Caco-2 (cell line): ENCODE data around the gene PXMP4. TPM values are rescaled to one million over a fixed set of nuclear protein-coding genes. Genes with fewer than 3 reads are reported as not detected.

Experiments used
- BruUV-seq: library from RNA; stranded (reverse); fragments of 400-500 nt; replicated peaks from 2 replicates; lab custom pipeline; 2021; lab: Mats Ljungman, UMichigan
- CTCF ChIA-PET: fragments of 300-600 bp; sonication (Branson Sonifier 250); formaldehyde crosslinking; loops from one replicate; lab custom pipeline; 2022; ENCODE audit warnings: antibody characterized with exemption; lab: Charles Lee
- POLR2A ChIA-PET: fragments of 300-600 bp; sonication (Branson Sonifier 250); formaldehyde crosslinking; loops from one replicate; lab custom pipeline; 2022; ENCODE audit warnings: antibody characterized with exemption; lab: Charles Lee
- DNase-seq, 2 experiments: peaks; one replicate each; pipeline versions ENCODE4 v3.0.0 to v3.0.0-alpha.2; 2020 to 2022
- H3K27me3 ChIP-seq: replicated peaks from 2 replicates; pipeline ENCODE4 v1.6.0; 2011; ENCODE audit warnings: low read length; ENCODE audit not compliant: control insufficient read depth, insufficient read depth
- H3K36me3 ChIP-seq: 2 replicates; pipeline ENCODE4 v1.5.1; 2011; ENCODE audit warnings: low read length; ENCODE audit not compliant: control insufficient read depth, insufficient read depth
- H3K4me1 ChIP-seq: fragments of 250-450 bp; sonication (Bioruptor Pico); 2 replicates; pipeline ENCODE4 v1.5.1; 2020; ENCODE audit warnings: mild to moderate bottlenecking
- H3K4me3 ChIP-seq: 2 replicates; pipeline ENCODE4 v1.5.1; 2011; ENCODE audit warnings: low read depth, mild to moderate bottlenecking, control low read depth, low read length
- H3K9me3 ChIP-seq: fragments of 250-450 bp; sonication (Bioruptor Pico); 2 replicates; pipeline ENCODE4 v1.5.1; 2020; ENCODE audit warnings: mild to moderate bottlenecking, moderate library complexity
- H3K27ac Mint-ChIP-seq: one replicate; pipeline ENCODE4 v1.8.0; 2022; ENCODE audit warnings: mixed read lengths; ENCODE audit not compliant: unreplicated experiment
- H3K27me3 Mint-ChIP-seq: one replicate; pipeline ENCODE4 v1.8.0; 2022; ENCODE audit warnings: mixed read lengths; ENCODE audit not compliant: insufficient read depth, unreplicated experiment
- H3K36me3 Mint-ChIP-seq: one replicate; pipeline ENCODE4 v1.8.0; 2022; ENCODE audit warnings: mild to moderate bottlenecking, mixed read lengths; ENCODE audit not compliant: insufficient read depth, unreplicated experiment
- H3K4me1 Mint-ChIP-seq: one replicate; pipeline ENCODE4 v1.8.0; 2022; ENCODE audit warnings: low read depth, mixed read lengths; ENCODE audit not compliant: unreplicated experiment
- H3K4me3 Mint-ChIP-seq: one replicate; pipeline ENCODE4 v1.8.0; 2022; ENCODE audit warnings: mild to moderate bottlenecking, moderate library complexity, mixed read lengths; ENCODE audit not compliant: unreplicated experiment
- H3K9me3 Mint-ChIP-seq: one replicate; pipeline ENCODE4 v1.8.0; 2022; ENCODE audit warnings: mixed read lengths; ENCODE audit not compliant: unreplicated experiment
- intact Hi-C: fragments of 100-400 bp; cut with micrococcal nuclease; formaldehyde crosslinking; loops from one replicate; pipeline ENCODE4 v1.10.0; 2022; ENCODE audit not compliant: unreplicated experiment
- total RNA-seq: library from RNA; stranded (reverse); gene quantifications from 2 replicates; pipeline ENCODE4 v1.2.3, GENCODE V29; 2022
- TF ChIP-seq, protein P1 (sequence below), 2 experiments: fragments of 200-600 bp in 1 of 2; IDR thresholded peaks; 1 replicate in 1 of 2; 2 replicates in 1 of 2; pipeline versions ENCODE4 v1.5.1 to v1.8.0; 2011 to 2022; ENCODE audit warnings: antibody characterized with exemption in 1 of 2, control low read depth in 1 of 2, inconsistent platforms in 1 of 2, low read depth in 1 of 2, low read length in 1 of 2, mild to moderate bottlenecking in 1 of 2, moderate library complexity in 1 of 2; ENCODE audit not compliant: insufficient read depth in 1 of 2, severe bottlenecking in 1 of 2, unreplicated experiment in 1 of 2

PXMP4 gene
- total RNA-seq, 1 experiment from 2014 or later: 39.5 TPM

DNA sequence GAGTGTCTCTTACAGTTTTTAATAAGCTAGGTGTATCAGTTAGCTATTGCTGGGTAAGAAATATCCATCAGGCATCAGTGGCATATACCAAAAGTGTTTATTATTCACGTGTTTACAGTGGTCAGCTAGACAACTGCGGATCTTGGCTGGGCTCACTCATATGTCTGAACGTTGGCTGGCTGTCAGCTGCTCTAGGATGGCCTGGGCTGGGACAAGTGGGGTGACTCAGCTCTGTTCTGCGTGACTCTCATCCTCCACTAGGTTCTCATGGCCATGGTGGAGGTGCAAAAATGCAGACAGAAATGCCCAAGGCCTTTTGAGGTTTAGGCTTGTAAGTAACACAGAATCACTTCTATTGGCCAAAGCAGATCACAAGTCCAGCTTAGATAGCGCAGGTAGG is 33.7 kb upstream of the PXMP4 start:
- BruUV-seq: no TSS peak
- no peaks in the 10 kb centered on the region for H3K36me3 ChIP-seq
- intact Hi-C loops: no loop called here
- no peak overlapping the region for H3K4me3 Mint-ChIP-seq
- H3K9me3 Mint-ChIP-seq: peaks cover 9% of the 10 kb centered on the region
- no peaks in the 10 kb centered on the region for H3K9me3 ChIP-seq
- no peaks in the 10 kb centered on the region for H3K4me1 Mint-ChIP-seq
- TF ChIP-seq, protein P1, sequence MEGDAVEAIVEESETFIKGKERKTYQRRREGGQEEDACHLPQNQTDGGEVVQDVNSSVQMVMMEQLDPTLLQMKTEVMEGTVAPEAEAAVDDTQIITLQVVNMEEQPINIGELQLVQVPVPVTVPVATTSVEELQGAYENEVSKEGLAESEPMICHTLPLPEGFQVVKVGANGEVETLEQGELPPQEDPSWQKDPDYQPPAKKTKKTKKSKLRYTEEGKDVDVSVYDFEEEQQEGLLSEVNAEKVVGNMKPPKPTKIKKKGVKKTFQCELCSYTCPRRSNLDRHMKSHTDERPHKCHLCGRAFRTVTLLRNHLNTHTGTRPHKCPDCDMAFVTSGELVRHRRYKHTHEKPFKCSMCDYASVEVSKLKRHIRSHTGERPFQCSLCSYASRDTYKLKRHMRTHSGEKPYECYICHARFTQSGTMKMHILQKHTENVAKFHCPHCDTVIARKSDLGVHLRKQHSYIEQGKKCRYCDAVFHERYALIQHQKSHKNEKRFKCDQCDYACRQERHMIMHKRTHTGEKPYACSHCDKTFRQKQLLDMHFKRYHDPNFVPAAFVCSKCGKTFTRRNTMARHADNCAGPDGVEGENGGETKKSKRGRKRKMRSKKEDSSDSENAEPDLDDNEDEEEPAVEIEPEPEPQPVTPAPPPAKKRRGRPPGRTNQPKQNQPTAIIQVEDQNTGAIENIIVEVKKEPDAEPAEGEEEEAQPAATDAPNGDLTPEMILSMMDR (IDR thresholded peaks at IDR 0.05; ENCODE audit: insufficient read depth in 1 of 2, low read depth in 1 of 2, low read length in 1 of 2, severe bottlenecking in 1 of 2, unreplicated experiment in 1 of 2): no peak
- no peaks in the 10 kb centered on the region for H3K27me3 Mint-ChIP-seq
- H3K4me3 ChIP-seq: no peak overlapping the region
- ChIA-PET CTCF (no interaction called here), POLR2A (no interaction called here)
- no peaks in the 10 kb centered on the region for H3K27me3 ChIP-seq
- H3K27ac Mint-ChIP-seq: no peak overlapping the region
- H3K36me3 Mint-ChIP-seq: peaks cover 5% of the 10 kb centered on the region
- DNase-seq: no peak
- no peaks in the 10 kb centered on the region for H3K4me1 ChIP-seq

DNA sequence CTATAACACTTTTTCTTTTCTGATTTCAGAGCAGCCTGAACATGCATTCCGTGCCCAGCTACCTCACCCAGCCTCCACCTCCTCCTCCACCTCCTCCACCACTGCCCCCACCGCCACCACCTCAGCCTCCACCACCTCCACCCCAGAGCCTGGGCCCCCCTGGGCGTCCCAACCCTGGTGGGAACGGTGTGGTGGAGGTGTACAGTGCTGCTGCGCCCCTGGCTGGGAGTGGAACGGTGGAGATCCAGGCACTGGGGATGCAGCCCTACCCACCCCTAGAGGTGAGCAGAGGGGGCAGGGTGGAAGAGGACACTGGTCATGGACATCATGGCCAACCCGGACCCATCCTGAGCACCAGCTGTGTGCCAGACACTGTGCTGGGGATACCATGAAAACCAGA is 33.0 kb upstream of the PXMP4 start:
- no peaks in the 10 kb centered on the region for H3K36me3 ChIP-seq
- no peak overlapping the region for H3K27ac Mint-ChIP-seq
- no peaks in the 10 kb centered on the region for H3K4me1 Mint-ChIP-seq
- no peak for DNase-seq
- POLR2A ChIA-PET: no interaction called here
- intact Hi-C loops: no loop called here
- CTCF ChIA-PET: no interaction called here
- no peaks in the 10 kb centered on the region for H3K9me3 ChIP-seq
- no peaks in the 10 kb centered on the region for H3K4me1 ChIP-seq
- peaks cover 9% of the 10 kb centered on the region for H3K9me3 Mint-ChIP-seq
- H3K27me3 ChIP-seq: no peaks in the 10 kb centered on the region
- TF ChIP-seq, protein P1 (IDR thresholded peaks at IDR 0.05; ENCODE audit: insufficient read depth in 1 of 2, low read depth in 1 of 2, low read length in 1 of 2, severe bottlenecking in 1 of 2, unreplicated experiment in 1 of 2): no peak
- no TSS peak for BruUV-seq
- H3K36me3 Mint-ChIP-seq: peaks cover 5% of the 10 kb centered on the region
- H3K4me3 ChIP-seq: no peak overlapping the region
- no peak overlapping the region for H3K4me3 Mint-ChIP-seq
- no peaks in the 10 kb centered on the region for H3K27me3 Mint-ChIP-seq

DNA sequence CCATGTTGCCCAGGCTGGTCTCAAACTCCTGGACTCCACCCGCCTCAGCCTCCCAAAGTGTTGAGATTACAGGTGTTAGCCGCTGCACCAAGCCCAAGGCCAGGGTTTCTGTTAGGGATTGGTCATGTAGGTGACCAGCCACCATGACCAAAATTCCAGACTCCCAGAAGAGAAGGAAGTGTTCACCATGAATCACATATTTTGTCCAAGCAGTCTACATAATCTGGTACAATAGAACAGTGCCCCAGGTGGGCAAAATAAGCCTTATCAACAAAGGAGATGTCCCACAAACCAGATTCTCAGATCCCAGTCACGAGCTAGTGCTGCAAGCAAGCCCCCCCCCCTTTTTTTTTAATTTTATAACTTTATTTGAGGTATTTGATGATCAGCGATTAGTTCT is 31.7 kb upstream of the PXMP4 start:
- H3K27me3 ChIP-seq: no peaks in the 10 kb centered on the region
- H3K36me3 ChIP-seq: no peaks in the 10 kb centered on the region
- ChIA-PET CTCF (interaction anchor here (0.6 to 0.8 kb wide), 2 partner anchors 84 to 276 kb away, joined by 3 read pairs; no protein-coding TSS in a partner anchor), POLR2A (interaction anchor here (0.6 kb wide), 1 partner anchor 250 kb away, joined by 3 read pairs; no protein-coding TSS in a partner anchor)
- H3K27ac Mint-ChIP-seq: no peak overlapping the region
- no peak for DNase-seq
- no peak overlapping the region for H3K4me3 Mint-ChIP-seq
- no peaks in the 10 kb centered on the region for H3K4me1 Mint-ChIP-seq
- TF ChIP-seq, protein P1 (IDR thresholded peaks at IDR 0.05; ENCODE audit: insufficient read depth in 1 of 2, low read depth in 1 of 2, low read length in 1 of 2, severe bottlenecking in 1 of 2, unreplicated experiment in 1 of 2): peak in 1 of 2 experiments; percentile 17
- no peak overlapping the region for H3K4me3 ChIP-seq
- H3K27me3 Mint-ChIP-seq: no peaks in the 10 kb centered on the region
- no peaks in the 10 kb centered on the region for H3K4me1 ChIP-seq
- intact Hi-C loops: no loop called here
- BruUV-seq: no TSS peak
- no peaks in the 10 kb centered on the region for H3K9me3 ChIP-seq
- no peaks in the 10 kb centered on the region for H3K9me3 Mint-ChIP-seq
- peaks cover 5% of the 10 kb centered on the region for H3K36me3 Mint-ChIP-seq
